Prostate gland (tissue), 2 donors: Measurements from ENCODE around the gene ITIH3. TPM values are rescaled to one million over a fixed set of nuclear protein-coding genes. Genes with fewer than 3 reads are reported as not detected.

ENCODE experiments used
- DNase-seq: peaks from one replicate; pipeline ENCODE4 v3.0.0-alpha.2; 2019; ENCODE audit warnings: low spot score
- H3K27ac ChIP-seq, 2 donors: fragments of 200-600 bp; sonication (generic); 2 replicates each; pipeline ENCODE4 v1.5.1; 2017 to 2019
- H3K27me3 ChIP-seq: fragments of 200-600 bp; sonication (generic); replicated peaks from 2 replicates; pipeline ENCODE4 v1.5.1; 2019; ENCODE audit not compliant: insufficient read depth
- H3K36me3 ChIP-seq, 2 donors: fragments of 200-600 bp; sonication (generic); 1 replicate in 1 of 2; 2 replicates in 1 of 2; pipeline versions ENCODE4 v1.5.1 to v1.8.1; 2017 to 2019
- H3K4me1 ChIP-seq: fragments of 200-600 bp; sonication (generic); replicated peaks from 2 replicates; pipeline ENCODE4 v1.5.1; 2019
- H3K4me3 ChIP-seq, 2 donors: fragments of 200-600 bp; sonication (generic); 2 replicates each; pipeline ENCODE4 v1.5.1; 2017 to 2019
- H3K9me3 ChIP-seq: fragments of 200-600 bp; sonication (generic); 2 replicates; pipeline ENCODE4 v1.5.1; 2017
- POLR2A ChIP-seq: fragments of 450-650 bp; IDR thresholded peaks from one replicate; pipeline ENCODE4 v1.6.1; 2016; ENCODE audit warnings: antibody characterized with exemption, mild to moderate bottlenecking
- POLR2AphosphoS5 ChIP-seq: sonication (generic); formaldehyde crosslinking; IDR thresholded peaks from one replicate; pipeline ENCODE4 v1.6.1; 2017; ENCODE audit warnings: antibody characterized with exemption
- WGBS: methylation state at CpG from one replicate; pipeline ENCODE4 v1.1.5; 2018; 5-methylcytosine and 5-hydroxymethylcytosine counted together
- intact Hi-C: fragments of 100-400 bp; cut with DNase I; formaldehyde crosslinking; loops from one replicate; pipeline ENCODE4 v1.14.2; 2022
- total RNA-seq, 2 donors: library from RNA; depleted of rRNA; stranded (reverse); fragments of >200 nt; gene quantifications; one replicate each; pipeline ENCODE4 v1.1.0, GENCODE V29; 2016
- TF ChIP-seq, protein P1 (sequence below), 4 experiments: fragments of 200-600 bp in 2 of 4; fragments of 450-650 bp in 2 of 4; sonication (generic) in 2 of 4; IDR thresholded peaks; 1 replicate in 3 of 4; 2 replicates in 1 of 4; pipeline ENCODE4 v1.5.1; 2016 to 2019; ENCODE audit warnings: antibody characterized with exemption in 4 of 4, mild to moderate bottlenecking in 2 of 4, moderate library complexity in 2 of 4

Gene ITIH3
- total RNA-seq, 2 donors from 2014 or later = 0.46 to 9.6 TPM

DNA sequence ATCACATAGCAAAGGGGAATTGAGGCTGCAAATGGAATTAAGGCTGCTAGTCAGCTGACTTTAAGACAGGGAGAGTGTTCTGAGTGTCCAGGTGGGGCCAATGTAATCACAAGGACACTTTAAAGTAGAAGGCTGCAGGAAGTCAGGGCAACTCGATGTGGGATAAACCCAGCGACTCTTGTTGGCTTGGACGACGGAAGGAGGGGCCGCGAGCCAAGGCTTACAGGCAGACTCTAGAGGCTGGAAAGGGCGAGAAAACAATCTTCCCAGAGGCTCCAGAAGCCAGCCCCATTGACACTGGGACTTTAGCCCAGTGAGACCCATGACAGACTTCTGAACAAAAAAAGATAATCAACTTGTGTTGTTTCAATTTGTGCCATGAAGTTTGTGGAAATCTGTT lies 53.1 kb downstream of the ITIH3 start:
- no peak overlapping the region for H3K4me3 ChIP-seq
- no peaks in the 10 kb centered on the region for H3K27me3 ChIP-seq
- TF ChIP-seq, protein P1, sequence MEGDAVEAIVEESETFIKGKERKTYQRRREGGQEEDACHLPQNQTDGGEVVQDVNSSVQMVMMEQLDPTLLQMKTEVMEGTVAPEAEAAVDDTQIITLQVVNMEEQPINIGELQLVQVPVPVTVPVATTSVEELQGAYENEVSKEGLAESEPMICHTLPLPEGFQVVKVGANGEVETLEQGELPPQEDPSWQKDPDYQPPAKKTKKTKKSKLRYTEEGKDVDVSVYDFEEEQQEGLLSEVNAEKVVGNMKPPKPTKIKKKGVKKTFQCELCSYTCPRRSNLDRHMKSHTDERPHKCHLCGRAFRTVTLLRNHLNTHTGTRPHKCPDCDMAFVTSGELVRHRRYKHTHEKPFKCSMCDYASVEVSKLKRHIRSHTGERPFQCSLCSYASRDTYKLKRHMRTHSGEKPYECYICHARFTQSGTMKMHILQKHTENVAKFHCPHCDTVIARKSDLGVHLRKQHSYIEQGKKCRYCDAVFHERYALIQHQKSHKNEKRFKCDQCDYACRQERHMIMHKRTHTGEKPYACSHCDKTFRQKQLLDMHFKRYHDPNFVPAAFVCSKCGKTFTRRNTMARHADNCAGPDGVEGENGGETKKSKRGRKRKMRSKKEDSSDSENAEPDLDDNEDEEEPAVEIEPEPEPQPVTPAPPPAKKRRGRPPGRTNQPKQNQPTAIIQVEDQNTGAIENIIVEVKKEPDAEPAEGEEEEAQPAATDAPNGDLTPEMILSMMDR (IDR thresholded peaks at IDR 0.05) = no peak
- no peak for TF ChIP-seq POLR2AphosphoS5
- TF ChIP-seq POLR2A = no peak
- no peaks in the 10 kb centered on the region for H3K4me1 ChIP-seq
- no peaks in the 10 kb centered on the region for H3K36me3 ChIP-seq
- no peak for DNase-seq
- intact Hi-C loops = loop anchor here (5.0 to 10.0 kb wide), 2 partner anchors 50 to 227 kb away; partner anchors contain the start of gene STIMATE
- H3K27ac ChIP-seq = no peak overlapping the region
- 94% methylated on average over 7 of the region's 7 CpGs for WGBS
- H3K9me3 ChIP-seq = no peaks in the 10 kb centered on the region

DNA sequence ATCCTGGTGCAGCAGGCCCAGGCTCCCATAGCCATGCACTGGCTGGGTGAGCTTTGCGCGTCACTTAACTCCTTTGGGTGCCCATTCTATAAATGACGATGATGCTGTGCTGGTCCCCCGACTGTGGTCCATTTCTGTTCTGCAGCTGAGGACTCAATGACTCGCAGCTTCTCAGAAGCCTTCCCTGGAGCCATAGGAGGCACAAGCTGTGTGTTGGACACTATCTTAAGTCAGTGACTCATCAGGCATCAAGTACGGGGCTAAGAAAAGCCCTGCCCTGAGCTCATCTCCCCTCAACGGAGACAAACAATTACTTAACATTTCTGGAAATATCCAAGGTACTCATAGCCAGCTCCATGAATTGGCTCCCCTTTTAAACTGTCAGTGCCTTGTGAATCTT lies 54.0 kb downstream of the ITIH3 start:
- intact Hi-C loops = loop anchor here (5.0 to 10.0 kb wide), 2 partner anchors 49 to 226 kb away; partner anchors contain the start of gene STIMATE

DNA sequence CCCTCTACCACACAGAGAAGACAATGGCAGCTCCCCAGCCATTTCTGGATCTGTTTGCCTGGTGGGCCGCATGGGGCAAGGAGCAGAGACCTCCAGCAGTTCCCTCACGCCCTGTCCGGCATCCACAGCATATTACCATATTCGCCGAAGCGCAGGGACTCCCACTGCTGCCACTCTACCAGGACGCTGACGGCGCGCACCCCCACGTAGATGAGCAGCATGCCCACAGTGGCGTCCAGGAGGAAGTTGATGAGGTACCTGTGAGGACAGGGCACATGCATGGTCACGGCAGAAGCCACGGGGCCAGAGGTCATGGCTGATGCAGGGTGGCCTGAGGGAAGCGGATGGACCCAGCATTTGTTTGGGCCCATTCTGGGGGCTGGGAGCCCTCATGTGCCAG lies 55.1 kb downstream of the ITIH3 start:
- Histone ChIP-seq H3K9me3 (no peaks in the 10 kb centered on the region), H3K27ac (no peak overlapping the region), H3K36me3 (no peaks in the 10 kb centered on the region), H3K4me1 (no peaks in the 10 kb centered on the region), H3K4me3 (no peak overlapping the region), H3K27me3 (no peaks in the 10 kb centered on the region)
- intact Hi-C loops = loop anchor here (5.0 to 10.0 kb wide), 2 partner anchors 48 to 225 kb away; partner anchors contain the start of gene STIMATE
- WGBS = 95% methylated on average over 15 of the region's 15 CpGs
- TF ChIP-seq POLR2AphosphoS5 = no peak
- TF ChIP-seq POLR2A = no peak
- TF ChIP-seq, protein P1 (IDR thresholded peaks at IDR 0.05) = no peak
- DNase-seq = no peak

More for the DNA sequence above, 54.0 kb downstream of the ITIH3 start:
- TF ChIP-seq POLR2AphosphoS5 (no peak), POLR2A (no peak)
- TF ChIP-seq, protein P1 (IDR thresholded peaks at IDR 0.05) = no peak
- no peaks in the 10 kb centered on the region for H3K27me3 ChIP-seq
- 67% methylated on average over 7 of the region's 7 CpGs for WGBS
- no peaks in the 10 kb centered on the region for H3K4me1 ChIP-seq
- no peak overlapping the region for H3K27ac ChIP-seq
- DNase-seq = no peak
- H3K36me3 ChIP-seq = no peaks in the 10 kb centered on the region
- H3K9me3 ChIP-seq = no peaks in the 10 kb centered on the region
- no peak overlapping the region for H3K4me3 ChIP-seq

DNA sequence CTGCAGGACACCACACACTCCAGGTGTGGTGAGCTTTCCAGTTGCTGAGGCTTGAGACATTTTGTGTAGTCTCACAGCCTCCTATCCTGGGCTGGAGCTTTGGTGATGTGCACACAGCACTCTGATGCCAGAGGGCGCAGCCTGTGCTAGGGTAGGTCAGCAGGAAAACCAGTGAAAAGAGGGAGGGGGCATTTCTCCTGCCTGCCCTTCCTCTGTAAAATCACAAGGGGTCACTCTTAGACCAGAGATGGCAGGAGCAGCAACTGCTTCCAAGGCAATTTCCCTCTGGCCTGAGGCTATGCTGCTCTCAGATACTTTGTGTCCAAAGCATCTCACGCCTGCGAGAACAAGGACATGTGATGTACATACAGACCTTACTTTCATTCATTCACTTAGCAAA lies 56.8 kb downstream of the ITIH3 start:
- Histone ChIP-seq H3K27ac (no peak overlapping the region), H3K36me3 (no peaks in the 10 kb centered on the region), H3K4me3 (no peak overlapping the region), H3K9me3 (no peaks in the 10 kb centered on the region), H3K4me1 (no peaks in the 10 kb centered on the region), H3K27me3 (no peaks in the 10 kb centered on the region)
- WGBS = 37% methylated on average over 3 of the region's 3 CpGs
- intact Hi-C loops = no loop called here
- TF ChIP-seq POLR2AphosphoS5 (no peak), POLR2A (no peak)
- TF ChIP-seq, protein P1 (IDR thresholded peaks at IDR 0.05) = peak in 3 of 4 experiments; percentile 16 to 59 (median 56)
- DNase-seq = no peak

DNA sequence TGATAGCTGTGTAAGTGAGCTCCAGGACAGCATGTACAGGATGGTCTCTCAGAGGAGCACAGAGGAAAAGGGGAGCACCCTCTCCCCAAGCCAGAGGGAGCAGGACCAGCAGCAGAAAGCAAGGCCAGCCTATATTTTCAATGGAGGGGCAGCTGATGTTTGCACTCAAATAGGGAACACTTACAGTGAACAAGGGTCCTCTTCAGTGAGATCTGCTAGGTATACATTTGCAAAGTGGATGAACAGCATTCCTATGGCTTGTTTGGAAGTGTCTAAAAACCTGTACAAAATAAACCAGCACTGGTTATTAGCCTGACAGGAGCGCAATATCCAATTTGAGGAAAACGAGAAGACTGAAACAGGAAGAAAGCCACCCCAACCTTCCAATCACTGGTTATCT lies 57.8 kb downstream of the ITIH3 start:
- Histone ChIP-seq H3K4me3 (no peak overlapping the region), H3K27me3 (no peaks in the 10 kb centered on the region), H3K36me3 (no peaks in the 10 kb centered on the region), H3K27ac (no peak overlapping the region), H3K9me3 (no peaks in the 10 kb centered on the region), H3K4me1 (no peaks in the 10 kb centered on the region)
- DNase-seq = no peak
- TF ChIP-seq POLR2AphosphoS5 (no peak), POLR2A (no peak)
- TF ChIP-seq, protein P1 (IDR thresholded peaks at IDR 0.05) = no peak
- WGBS = 51% methylated on average over 2 of the region's 2 CpGs
- intact Hi-C loops = no loop called here
